HG03066 (cell line): ENCODE results near the gene DHX29.
A peak's percentile ranks its signal among the peaks of the same experiment; 100 is the strongest.

Source experiments
- ATAC-seq: cut with Tn5 transposase; IDR thresholded peaks from one replicate; pipeline ENCODE4 v1.9.1; 2021; ENCODE audit warnings: low read depth; ENCODE audit not compliant: unreplicated experiment

DHX29 gene, protein sequence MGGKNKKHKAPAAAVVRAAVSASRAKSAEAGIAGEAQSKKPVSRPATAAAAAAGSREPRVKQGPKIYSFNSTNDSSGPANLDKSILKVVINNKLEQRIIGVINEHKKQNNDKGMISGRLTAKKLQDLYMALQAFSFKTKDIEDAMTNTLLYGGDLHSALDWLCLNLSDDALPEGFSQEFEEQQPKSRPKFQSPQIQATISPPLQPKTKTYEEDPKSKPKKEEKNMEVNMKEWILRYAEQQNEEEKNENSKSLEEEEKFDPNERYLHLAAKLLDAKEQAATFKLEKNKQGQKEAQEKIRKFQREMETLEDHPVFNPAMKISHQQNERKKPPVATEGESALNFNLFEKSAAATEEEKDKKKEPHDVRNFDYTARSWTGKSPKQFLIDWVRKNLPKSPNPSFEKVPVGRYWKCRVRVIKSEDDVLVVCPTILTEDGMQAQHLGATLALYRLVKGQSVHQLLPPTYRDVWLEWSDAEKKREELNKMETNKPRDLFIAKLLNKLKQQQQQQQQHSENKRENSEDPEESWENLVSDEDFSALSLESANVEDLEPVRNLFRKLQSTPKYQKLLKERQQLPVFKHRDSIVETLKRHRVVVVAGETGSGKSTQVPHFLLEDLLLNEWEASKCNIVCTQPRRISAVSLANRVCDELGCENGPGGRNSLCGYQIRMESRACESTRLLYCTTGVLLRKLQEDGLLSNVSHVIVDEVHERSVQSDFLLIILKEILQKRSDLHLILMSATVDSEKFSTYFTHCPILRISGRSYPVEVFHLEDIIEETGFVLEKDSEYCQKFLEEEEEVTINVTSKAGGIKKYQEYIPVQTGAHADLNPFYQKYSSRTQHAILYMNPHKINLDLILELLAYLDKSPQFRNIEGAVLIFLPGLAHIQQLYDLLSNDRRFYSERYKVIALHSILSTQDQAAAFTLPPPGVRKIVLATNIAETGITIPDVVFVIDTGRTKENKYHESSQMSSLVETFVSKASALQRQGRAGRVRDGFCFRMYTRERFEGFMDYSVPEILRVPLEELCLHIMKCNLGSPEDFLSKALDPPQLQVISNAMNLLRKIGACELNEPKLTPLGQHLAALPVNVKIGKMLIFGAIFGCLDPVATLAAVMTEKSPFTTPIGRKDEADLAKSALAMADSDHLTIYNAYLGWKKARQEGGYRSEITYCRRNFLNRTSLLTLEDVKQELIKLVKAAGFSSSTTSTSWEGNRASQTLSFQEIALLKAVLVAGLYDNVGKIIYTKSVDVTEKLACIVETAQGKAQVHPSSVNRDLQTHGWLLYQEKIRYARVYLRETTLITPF (N-terminal part only)

GRCh38 chr5:55307383-55308253 lies at the start of gene DHX29, which contains the start of gene MTREX:
DHX29 (minus strand) TSS chr5:55307694; CDS start chr5:55307573, 121 bp downstream.
MTREX (plus strand) TSS chr5:55307989; CDS start chr5:55308014, 25 bp downstream.
- peak; percentile 89 for ATAC-seq

GRCh38 chr5:55356896-55357295 lies 49.4 kb upstream of the DHX29 start:
- ATAC-seq: no peak

DNA sequence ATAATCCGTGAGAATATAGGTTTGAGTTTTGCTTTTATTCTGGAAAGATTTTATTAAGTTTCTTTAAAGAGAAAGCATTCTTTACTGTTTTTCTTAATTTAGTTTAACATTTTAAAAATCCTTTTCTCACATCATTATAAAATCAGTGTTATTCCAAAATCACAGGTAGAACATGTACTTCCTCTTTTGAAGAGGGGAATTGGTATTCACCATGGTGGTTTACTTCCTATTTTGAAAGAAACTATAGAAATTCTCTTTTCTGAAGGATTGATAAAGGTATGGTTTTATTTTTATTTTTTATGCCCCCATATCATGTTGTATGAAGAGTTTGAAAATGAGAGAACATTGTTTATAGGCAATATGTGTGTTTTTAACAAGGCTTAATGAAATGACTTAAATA lies 43.3 kb upstream of the DHX29 start:
- ATAC-seq: no peak

DNA sequence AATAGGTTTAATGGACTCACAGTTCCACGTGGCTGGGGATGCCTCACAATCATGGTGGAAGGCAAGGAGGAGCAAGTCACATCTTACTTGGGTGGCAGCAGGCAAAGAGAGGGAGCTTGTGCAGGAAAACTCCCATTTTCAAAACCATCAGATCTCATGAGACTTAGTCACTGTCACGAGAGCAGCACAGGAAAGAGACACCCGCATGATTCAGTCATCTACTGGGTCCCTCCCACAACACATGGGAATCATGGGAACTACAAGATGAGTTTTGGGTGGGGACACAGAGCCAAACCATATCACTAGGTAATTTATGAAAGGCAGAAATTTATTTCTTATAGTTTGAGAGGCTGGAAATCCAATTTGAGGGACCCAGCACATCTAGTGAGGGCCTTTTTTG lies 40.3 kb upstream of the DHX29 start:
- ATAC-seq: no peak

DNA sequence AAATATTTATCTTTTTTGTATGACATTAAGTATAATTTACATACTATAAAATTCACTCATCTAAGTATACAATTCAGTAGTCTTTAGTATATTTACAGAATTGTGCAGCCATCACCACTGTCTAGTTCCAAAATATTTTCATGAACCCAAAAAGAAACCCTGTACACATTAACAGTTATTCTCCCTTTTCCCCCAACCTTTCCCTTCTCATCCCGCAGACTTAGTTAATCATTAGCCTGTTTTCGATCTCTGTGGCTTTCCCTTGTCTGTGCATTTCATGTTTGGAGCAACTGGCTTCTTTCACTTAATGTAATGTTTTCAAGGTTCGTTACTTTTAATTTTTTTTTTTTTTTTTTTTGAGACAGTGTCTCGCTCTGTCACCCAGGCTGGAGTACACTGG lies 37.8 kb upstream of the DHX29 start:
- ATAC-seq: no peak

GRCh38 chr5:55344392-55344992 lies 37.0 kb upstream of the DHX29 start:
- no peak for ATAC-seq

DNA sequence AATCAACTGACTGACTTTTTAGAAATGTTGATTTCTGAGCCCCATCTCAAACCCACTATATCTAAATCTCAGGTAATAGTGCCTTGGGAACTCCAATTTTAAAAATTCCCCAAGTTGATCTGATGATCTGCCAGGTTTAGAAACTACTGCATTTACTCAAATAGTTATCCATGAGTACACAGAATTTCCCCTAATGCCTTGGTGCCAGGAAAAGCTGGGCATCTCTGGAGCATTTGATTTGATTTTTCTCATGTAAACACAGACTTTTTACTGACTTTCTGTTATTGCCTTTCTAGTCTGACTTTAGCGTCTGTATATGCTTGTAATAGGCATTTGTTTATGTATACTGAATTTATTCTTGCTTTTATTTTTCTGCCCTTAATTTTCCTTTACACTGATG lies 36.1 kb upstream of the DHX29 start:
- no peak for ATAC-seq

DNA sequence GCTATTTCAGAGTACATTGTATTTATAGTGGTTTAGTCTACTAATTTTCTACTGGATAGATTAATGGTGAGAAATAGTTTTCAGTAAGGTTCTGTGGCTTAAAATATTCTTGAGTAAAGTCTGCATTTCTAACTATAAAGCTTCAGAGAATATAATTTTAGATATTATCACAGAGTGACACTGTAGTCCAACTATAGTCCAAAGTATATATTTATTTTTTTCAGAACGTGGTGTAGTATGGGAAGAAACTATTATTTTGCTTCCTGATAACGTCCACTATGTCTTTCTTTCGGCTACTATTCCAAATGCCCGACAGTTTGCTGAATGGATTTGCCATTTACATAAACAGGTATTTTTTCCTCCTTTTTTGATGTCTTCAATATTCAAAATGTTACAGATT lies 35.6 kb upstream of the DHX29 start:
- ATAC-seq: no peak

DNA sequence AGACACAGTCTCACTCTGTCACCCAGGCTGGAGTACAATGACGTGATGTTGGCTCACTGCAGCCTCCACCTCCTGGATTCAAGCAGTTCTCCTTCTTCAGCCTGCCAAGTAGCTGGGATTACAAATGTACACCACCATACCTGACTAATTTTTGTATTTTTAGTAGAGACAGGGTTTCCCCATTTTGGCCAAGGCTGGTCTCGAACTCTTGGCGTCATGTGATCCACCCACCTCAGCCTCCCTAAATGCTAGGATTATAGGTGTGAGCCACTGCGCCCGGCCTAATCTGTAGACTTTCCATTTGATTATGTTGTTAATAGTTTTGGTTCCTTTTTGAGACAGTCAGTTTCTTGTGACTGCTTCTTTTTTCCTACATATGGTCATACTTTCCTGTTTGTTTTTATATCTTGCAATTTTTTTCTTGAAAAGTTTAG lies 31.3 kb upstream of the DHX29 start:
- ATAC-seq: peak; percentile 76

GRCh38 chr5:55338092-55338613 lies 30.7 kb upstream of the DHX29 start:
- no peak for ATAC-seq

- ATAC-seq: no peak
These were observed 26.3 kb upstream of the DHX29 start for GRCh38 chr5:55333811-55334210.

DNA sequence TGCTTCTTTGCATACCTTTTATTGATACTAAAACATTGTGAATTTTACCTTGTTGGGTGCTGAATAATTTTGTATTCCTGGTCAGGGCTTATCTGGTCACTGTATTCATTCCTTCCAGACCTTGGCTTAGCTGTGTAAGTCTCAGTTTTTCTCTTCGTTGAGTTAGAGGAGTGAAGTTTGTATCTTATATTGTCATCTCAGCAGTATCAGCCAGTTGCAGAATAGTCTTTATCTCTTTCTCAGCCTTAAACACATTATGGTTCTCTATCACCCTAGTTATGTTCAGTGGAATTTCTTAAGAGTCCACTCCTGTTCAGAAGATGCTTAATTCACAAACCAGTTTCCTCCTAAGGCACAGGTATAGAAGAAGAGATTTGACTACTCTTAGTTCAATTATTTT lies 25.5 kb upstream of the DHX29 start:
- ATAC-seq: no peak

DNA sequence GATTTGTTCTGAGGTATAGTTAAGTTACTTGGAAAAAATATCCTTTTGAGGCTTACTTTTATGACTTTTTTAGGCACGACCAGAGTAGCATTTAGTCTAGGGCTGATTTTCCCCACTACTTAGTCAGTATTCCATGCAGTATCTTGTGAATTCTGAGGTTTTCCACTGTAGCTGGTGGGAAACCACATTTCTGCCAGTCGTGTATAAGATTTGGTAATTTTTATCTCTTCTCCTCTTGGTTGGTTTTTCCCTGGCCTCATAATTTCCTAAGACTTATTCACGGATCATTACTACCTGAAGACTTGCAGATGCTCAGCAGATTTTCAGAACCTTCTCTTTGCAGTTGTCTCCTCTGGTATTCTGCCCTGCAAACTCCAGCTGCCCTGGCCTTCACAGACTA lies 23.8 kb upstream of the DHX29 start:
- no peak for ATAC-seq

- no peak for ATAC-seq
These were observed 19.8 kb upstream of the DHX29 start for GRCh38 chr5:55327281-55327680.

DNA sequence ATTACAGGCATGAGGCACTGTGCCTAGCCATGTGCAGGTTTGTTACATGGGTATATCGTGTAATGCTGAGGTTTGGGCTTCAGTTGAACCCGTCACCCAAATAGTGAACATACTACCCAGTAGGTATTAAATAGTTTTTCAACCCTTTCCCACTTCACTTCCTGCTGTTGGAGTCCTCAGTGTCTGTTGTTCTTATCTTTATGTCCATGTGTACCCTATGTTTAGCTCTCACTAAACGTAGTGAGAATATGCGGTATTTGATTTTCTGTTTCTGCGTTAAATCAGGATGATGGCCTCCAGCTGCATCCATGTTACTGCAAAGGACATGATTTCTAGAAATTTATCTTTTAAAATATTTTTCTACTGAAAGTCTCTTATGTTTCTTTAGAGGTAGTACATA lies 18.1 kb upstream of the DHX29 start:
- no peak for ATAC-seq

GRCh38 chr5:55324815-55325418 lies 17.4 kb upstream of the DHX29 start:
- no peak for ATAC-seq

- ATAC-seq: no peak
These were observed 16.5 kb upstream of the DHX29 start for GRCh38 chr5:55324006-55324405.

GRCh38 chr5:55320571-55320970 lies 13.1 kb upstream of the DHX29 start:
- no peak for ATAC-seq

GRCh38 chr5:55319491-55319890 lies 12.0 kb upstream of the DHX29 start:
- no peak for ATAC-seq
